Measurements from ENCODE around the gene EGLN2. TPM values are rescaled to one million over a fixed set of nuclear protein-coding genes. Genes with fewer than 3 reads are reported as not detected.
"Not testable (repeated sequence)": the region's sequence is repeated elsewhere in the genome, so short reads cannot be mapped to it uniquely, and the experiment has no call there.

Gene EGLN2
- total RNA-seq, 2 experiments from 2014 or later = 87.4 to 90.1 TPM

DNA sequence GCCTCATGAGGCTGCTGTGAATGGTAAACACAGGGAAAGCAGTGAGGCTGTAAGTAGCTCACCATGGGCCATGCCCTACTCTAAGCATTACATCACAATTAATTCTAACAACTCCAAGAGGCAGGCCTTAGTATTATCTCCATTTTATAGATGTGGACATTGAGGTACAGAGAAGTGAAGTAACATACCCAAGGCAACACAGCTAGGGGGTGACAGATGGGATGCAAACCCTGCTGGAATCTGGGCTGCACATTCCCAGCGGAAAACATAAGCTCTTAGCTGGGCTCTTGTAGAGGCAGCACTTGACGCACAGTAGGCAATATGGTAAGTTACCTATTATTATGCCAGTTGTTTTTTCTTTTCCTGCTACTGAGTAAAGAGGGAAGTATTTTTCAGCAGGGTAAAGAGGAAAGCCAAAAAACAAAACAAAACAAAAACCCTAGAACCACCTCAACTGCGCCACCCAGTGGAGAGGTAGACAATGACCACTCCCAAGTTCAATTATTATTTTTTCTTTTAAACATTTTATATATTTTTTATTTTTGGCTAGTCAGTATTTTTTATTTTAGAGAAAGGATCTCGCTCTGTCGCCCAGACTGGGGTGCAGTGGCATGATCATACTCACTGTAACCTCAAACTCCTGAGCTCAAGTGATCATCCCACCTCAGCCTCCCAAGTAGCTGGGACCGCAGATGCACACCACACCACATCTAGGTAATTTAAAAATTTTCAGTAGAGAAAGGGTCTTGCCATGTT is 20.7 kb downstream of the EGLN2 start:
- not testable (repeated sequence) for H3K4me3 Mint-ChIP-seq
- peak; percentile 73 for DNase-seq
- CTCF ChIA-PET = interaction anchor here (0.6 to 3.1 kb wide), 20 partner anchors 10 to 271 kb away, joined by 3 to 42 read pairs (median 4); partner anchors contain the start of genes ACTMAP, COQ8B, ITPKC and RAB4B

GRCh38 chr19:40822161-40822560 is 23.2 kb downstream of the EGLN2 start:
- Mint-ChIP-seq H3K27ac (no peak overlapping the region), H3K4me1 (ENCODE audit: low read depth) (peaks cover 33% of the 10 kb centered on the region), H3K4me3 (no peak overlapping the region), H3K9me3 (no peaks in the 10 kb centered on the region), H3K36me3 (ENCODE audit: low read depth) (peaks cover 4% of the 10 kb centered on the region), H3K27me3 (no peaks in the 10 kb centered on the region)
- no peak for DNase-seq
- POLR2A ChIA-PET = no interaction called here
- intact Hi-C loops (cut with micrococcal nuclease) = no loop called here
- CTCF ChIA-PET = no interaction called here
- TF ChIP-seq CTCF (IDR thresholded peaks at IDR 0.05) = no peak
- ATAC-seq = no peak

More for the DNA sequence above, 20.7 kb downstream of the EGLN2 start:
- H3K4me1 Mint-ChIP-seq (ENCODE audit: low read depth) = peaks cover 20% of the 10 kb centered on the region
- H3K27me3 Mint-ChIP-seq; H3K36me3 Mint-ChIP-seq (ENCODE audit: low read depth); ATAC-seq; H3K9me3 Mint-ChIP-seq: not testable (repeated sequence)
- intact Hi-C loops (cut with micrococcal nuclease) = loop anchor here (5.0 kb wide), 1 partner anchor 157 kb away; no protein-coding TSS in a partner anchor
- H3K27ac Mint-ChIP-seq = peak overlapping the region; percentile 38
- POLR2A ChIA-PET = interaction anchor here (1.0 to 2.1 kb wide), 2 partner anchors 128 to 156 kb away, joined by 3 to 8 read pairs; no protein-coding TSS in a partner anchor
- TF ChIP-seq CTCF (IDR thresholded peaks at IDR 0.05) = peak; percentile 86

- H3K4me3 Mint-ChIP-seq; intact Hi-C loops (cut with micrococcal nuclease); H3K27me3 Mint-ChIP-seq; POLR2A ChIA-PET; CTCF ChIA-PET; ATAC-seq; H3K36me3 Mint-ChIP-seq (ENCODE audit: low read depth); DNase-seq; H3K27ac Mint-ChIP-seq; H3K9me3 Mint-ChIP-seq: not testable (repeated sequence)
- H3K4me1 Mint-ChIP-seq (ENCODE audit: low read depth) = peaks cover 32% of the 10 kb centered on the region
These were observed 23.9 kb downstream of the EGLN2 start for GRCh38 chr19:40822704-40823553.

- POLR2A ChIA-PET; ATAC-seq; H3K9me3 Mint-ChIP-seq; H3K36me3 Mint-ChIP-seq (ENCODE audit: low read depth); DNase-seq; intact Hi-C loops (cut with micrococcal nuclease); H3K27me3 Mint-ChIP-seq; H3K4me3 Mint-ChIP-seq; H3K27ac Mint-ChIP-seq: not testable (repeated sequence)
- H3K4me1 Mint-ChIP-seq (ENCODE audit: low read depth) = peaks cover 15% of the 10 kb centered on the region
- CTCF ChIA-PET = interaction anchor here (1.1 kb wide), 1 partner anchor 162 kb away, joined by 3 read pairs; no protein-coding TSS in a partner anchor
These were observed 25.9 kb downstream of the EGLN2 start for GRCh38 chr19:40824916-40825315.

DNA sequence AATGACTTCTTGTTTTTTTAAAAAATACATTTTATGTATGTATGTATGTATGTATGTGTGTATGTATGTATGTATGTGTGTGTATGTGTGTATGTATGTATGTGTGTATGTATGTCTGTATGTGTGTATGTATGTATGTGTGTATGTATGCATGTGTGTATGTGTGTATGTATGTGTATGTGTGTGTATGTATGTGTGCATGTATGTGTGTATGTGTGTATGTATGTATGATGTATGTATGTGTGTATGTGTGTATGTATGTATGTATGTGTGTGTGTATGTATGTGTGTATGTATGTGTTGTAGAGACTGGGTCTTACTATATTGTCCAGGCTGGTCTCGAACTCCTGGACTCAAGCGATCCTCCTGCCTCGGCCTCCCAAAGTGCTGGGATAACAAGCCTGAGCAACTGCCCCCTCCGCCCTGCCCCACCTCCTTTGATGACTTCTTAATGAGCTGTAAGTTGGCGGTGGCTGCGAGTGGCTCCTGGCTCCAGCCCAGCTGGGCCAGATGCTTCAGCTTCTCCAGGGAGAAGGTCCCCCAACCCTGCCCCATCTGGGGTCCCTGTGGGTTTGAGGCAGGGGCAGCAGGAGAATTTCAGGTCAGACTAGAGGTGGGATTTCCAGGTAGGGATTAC is 26.6 kb downstream of the EGLN2 start:
- H3K27ac Mint-ChIP-seq; CTCF ChIA-PET; H3K36me3 Mint-ChIP-seq (ENCODE audit: low read depth); POLR2A ChIA-PET; H3K27me3 Mint-ChIP-seq; ATAC-seq; DNase-seq; H3K4me3 Mint-ChIP-seq; intact Hi-C loops (cut with micrococcal nuclease); H3K9me3 Mint-ChIP-seq: not testable (repeated sequence)
- peaks cover 15% of the 10 kb centered on the region for H3K4me1 Mint-ChIP-seq (ENCODE audit: low read depth)

GRCh38 chr19:40826312-40826698 is 27.3 kb downstream of the EGLN2 start:
- H3K36me3 Mint-ChIP-seq (ENCODE audit: low read depth); POLR2A ChIA-PET; CTCF ChIA-PET; H3K27ac Mint-ChIP-seq; intact Hi-C loops (cut with micrococcal nuclease); H3K4me3 Mint-ChIP-seq; DNase-seq; ATAC-seq; H3K27me3 Mint-ChIP-seq; H3K9me3 Mint-ChIP-seq: not testable (repeated sequence)
- peaks cover 15% of the 10 kb centered on the region for H3K4me1 Mint-ChIP-seq (ENCODE audit: low read depth)

- POLR2A ChIA-PET; intact Hi-C loops (cut with micrococcal nuclease); H3K4me3 Mint-ChIP-seq; H3K27me3 Mint-ChIP-seq; H3K36me3 Mint-ChIP-seq (ENCODE audit: low read depth); H3K9me3 Mint-ChIP-seq: not testable (repeated sequence)
- CTCF ChIA-PET = interaction anchor here (1.5 kb wide), 1 partner anchor 20 kb away, joined by 4 read pairs; no protein-coding TSS in a partner anchor
- DNase-seq (peak; percentile 52), ATAC-seq (peak; percentile 79)
- Mint-ChIP-seq H3K27ac (peak overlapping the region; percentile 13), H3K4me1 (ENCODE audit: low read depth) (peaks cover 16% of the 10 kb centered on the region)
These were observed 27.9 kb downstream of the EGLN2 start for GRCh38 chr19:40826699-40827385.
